GM21526 (cell line): ENCODE measurements around the gene PTGR2.
"Not testable (repeated sequence)": the region's sequence is repeated elsewhere in the genome, so short reads cannot be mapped to it uniquely, and the experiment has no call there.

Experiments used
- ATAC-seq: cut with Tn5 transposase; IDR thresholded peaks from one replicate; pipeline ENCODE4 v1.9.1; 2021; ENCODE audit warnings: moderate library complexity; ENCODE audit not compliant: unreplicated experiment, low FRiP score

The PTGR2 gene

GRCh38 chr14:73829526-73830431, 21.9 kb upstream of the PTGR2 start:
- ATAC-seq: no peak

GRCh38 chr14:73833034-73833433, 18.6 kb upstream of the PTGR2 start:
- no peak for ATAC-seq

GRCh38 chr14:73833530-73834260, 17.9 kb upstream of the PTGR2 start:
- ATAC-seq: no peak

GRCh38 chr14:73834261-73834625, 17.4 kb upstream of the PTGR2 start:
- no peak for ATAC-seq

GRCh38 chr14:73838293-73839034, 13.2 kb upstream of the PTGR2 start:
- ATAC-seq: not testable (repeated sequence)

- no peak for ATAC-seq
These were observed 9.4 kb upstream of the PTGR2 start for GRCh38 chr14:73842201-73842600.

- ATAC-seq: no peak
These were observed 8.8 kb upstream of the PTGR2 start for GRCh38 chr14:73842851-73843250.

- ATAC-seq: no peak
These were observed 8.3 kb upstream of the PTGR2 start for GRCh38 chr14:73843296-73843695.

- ATAC-seq: no peak
These were observed 4.7 kb upstream of the PTGR2 start for GRCh38 chr14:73846947-73847346.

GRCh38 chr14:73851000-73851399, 631 bp upstream of the PTGR2 start:
- no peak for ATAC-seq

- ATAC-seq: no peak
These were observed 7.5 kb downstream of the PTGR2 start for GRCh38 chr14:73859145-73859544.

- ATAC-seq: no peak
These were observed 9.4 kb downstream of the PTGR2 start for GRCh38 chr14:73861073-73861472.

- ATAC-seq: no peak
These were observed 10.8 kb downstream of the PTGR2 start for GRCh38 chr14:73862480-73862879.

GRCh38 chr14:73863209-73863608, 11.6 kb downstream of the PTGR2 start:
- ATAC-seq: no peak

GRCh38 chr14:73865534-73866113, 14.0 kb downstream of the PTGR2 start:
- no peak for ATAC-seq

- ATAC-seq: not testable (repeated sequence)
These were observed 18.1 kb downstream of the PTGR2 start for GRCh38 chr14:73869754-73870153.

GRCh38 chr14:73870525-73871235, 19.0 kb downstream of the PTGR2 start:
- ATAC-seq: no peak

GRCh38 chr14:73873660-73874059, 22.0 kb downstream of the PTGR2 start:
- ATAC-seq: no peak

- ATAC-seq: no peak
These were observed 26.2 kb downstream of the PTGR2 start for GRCh38 chr14:73877790-73878189.

GRCh38 chr14:73878436-73878835, 26.8 kb downstream of the PTGR2 start:
- ATAC-seq: no peak
